Adrenal gland (tissue), 5 donors: ENCODE measurements around the gene JAK3.

Experiments used
- POLR2A ChIP-seq, 2 donors: fragments of 450-650 bp; IDR thresholded peaks; one replicate each; pipeline ENCODE4 v1.6.1; 2017; ENCODE audit warnings: antibody characterized with exemption in 2 of 2, mild to moderate bottlenecking in 2 of 2, moderate library complexity in 1 of 2
- TF ChIP-seq, protein P1 (sequence below), 6 experiments: fragments of 450-650 bp in 4 of 6; fragments of 200-600 bp in 2 of 6; sonication (generic) in 1 of 6; IDR thresholded peaks; 1 replicate in 5 of 6; 2 replicates in 1 of 6; pipeline versions ENCODE4 v1.5.1 to v1.8.0; 2016 to 2021; ENCODE audit warnings: antibody characterized with exemption in 6 of 6, mild to moderate bottlenecking in 2 of 6, moderate library complexity in 1 of 6
- donor health status: DM: no; HTN: no; CAD: no.

DNA sequence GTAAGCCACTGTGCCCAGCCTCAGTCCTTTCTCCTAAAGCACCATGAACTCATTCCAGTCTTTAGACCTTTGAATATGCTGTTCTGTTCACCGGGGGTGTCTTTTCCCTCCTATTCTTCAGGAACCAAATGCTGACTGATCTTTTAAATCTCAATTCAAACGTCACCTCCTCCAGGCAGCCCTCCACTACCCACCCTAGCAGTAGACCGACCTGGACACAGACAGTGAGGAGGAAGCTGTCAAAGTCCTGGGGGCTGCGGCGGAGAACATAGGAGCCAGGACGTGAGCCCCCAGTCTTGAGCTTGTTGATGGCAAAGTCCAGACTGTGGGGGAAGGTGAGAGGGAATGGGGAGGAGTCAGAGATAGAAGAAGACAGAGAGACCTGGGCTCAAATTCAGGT is 7.8 kb downstream of the JAK3 start:
- TF ChIP-seq, protein P1, sequence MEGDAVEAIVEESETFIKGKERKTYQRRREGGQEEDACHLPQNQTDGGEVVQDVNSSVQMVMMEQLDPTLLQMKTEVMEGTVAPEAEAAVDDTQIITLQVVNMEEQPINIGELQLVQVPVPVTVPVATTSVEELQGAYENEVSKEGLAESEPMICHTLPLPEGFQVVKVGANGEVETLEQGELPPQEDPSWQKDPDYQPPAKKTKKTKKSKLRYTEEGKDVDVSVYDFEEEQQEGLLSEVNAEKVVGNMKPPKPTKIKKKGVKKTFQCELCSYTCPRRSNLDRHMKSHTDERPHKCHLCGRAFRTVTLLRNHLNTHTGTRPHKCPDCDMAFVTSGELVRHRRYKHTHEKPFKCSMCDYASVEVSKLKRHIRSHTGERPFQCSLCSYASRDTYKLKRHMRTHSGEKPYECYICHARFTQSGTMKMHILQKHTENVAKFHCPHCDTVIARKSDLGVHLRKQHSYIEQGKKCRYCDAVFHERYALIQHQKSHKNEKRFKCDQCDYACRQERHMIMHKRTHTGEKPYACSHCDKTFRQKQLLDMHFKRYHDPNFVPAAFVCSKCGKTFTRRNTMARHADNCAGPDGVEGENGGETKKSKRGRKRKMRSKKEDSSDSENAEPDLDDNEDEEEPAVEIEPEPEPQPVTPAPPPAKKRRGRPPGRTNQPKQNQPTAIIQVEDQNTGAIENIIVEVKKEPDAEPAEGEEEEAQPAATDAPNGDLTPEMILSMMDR (IDR thresholded peaks at IDR 0.05), result no peak
- TF ChIP-seq POLR2A (IDR thresholded peaks at IDR 0.05), result no peak
